GM19240 (cell line): ENCODE results near the gene PPM1H.
"Not testable (repeated sequence)": the region's sequence is repeated elsewhere in the genome, so short reads cannot be mapped to it uniquely, and the experiment has no call there.

Experiments
- DNase-seq: peaks from one replicate; pipeline ENCODE4 v3.0.0; 2011; ENCODE audit warnings: low spot score; ENCODE audit not compliant: insufficient read length

The PPM1H gene

DNA sequence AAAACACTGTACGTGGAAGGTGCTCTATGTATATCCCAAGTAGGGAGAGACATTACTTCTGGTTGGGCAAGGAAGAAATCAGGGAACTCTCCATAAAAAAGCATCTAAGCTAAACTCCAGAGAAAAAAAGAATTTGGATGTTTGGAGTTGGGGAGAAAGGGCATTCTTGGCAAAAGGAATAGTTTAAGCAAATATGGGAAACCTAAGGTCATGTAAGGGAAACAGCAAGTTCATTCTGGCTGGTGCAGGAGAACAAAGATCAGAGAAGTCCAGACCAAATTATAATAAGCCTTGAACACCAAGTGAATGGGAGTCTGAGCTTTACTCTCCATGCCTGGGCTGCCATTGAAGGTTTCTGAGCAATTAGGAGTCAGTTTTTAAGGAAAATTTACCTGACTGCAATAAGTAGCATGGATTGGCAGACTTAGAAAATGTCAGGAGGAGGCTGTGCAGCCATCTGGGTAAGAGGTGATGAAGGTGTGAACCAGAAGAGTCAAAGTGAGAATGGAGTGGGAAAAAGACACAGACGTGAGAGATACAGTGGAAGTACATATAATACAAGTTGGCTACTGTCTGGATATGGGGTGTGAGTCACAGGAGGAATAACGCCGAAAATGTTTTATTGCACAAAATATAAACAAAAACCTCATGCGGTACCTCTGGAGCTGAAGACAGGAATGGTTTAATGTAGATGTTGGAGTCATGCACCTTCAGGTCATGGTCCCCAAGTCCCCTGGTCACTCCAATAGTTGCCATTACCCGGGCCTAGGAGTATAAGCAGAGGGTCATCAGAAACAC, 245.7 kb downstream of the PPM1H start:
- DNase-seq: no peak

DNA sequence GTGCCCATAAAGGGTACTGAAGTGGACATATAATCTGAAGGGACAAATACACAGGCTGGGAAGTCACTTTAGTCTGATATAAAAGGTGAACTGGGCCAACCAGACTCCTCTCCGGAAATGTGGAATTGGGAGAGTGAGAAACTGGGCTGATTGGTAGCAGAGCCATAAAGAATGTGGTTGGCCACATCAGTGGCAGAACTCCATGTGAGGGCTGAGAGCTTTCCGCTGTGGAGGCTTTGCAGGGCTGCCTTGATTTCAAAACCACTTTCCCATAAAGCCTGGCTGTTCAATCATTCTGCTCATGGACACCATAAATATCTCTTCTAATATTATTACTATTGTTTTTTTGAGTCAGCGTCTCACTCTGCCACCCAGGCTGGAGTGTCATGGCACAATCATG, 248.0 kb downstream of the PPM1H start:
- no peak for DNase-seq

DNA sequence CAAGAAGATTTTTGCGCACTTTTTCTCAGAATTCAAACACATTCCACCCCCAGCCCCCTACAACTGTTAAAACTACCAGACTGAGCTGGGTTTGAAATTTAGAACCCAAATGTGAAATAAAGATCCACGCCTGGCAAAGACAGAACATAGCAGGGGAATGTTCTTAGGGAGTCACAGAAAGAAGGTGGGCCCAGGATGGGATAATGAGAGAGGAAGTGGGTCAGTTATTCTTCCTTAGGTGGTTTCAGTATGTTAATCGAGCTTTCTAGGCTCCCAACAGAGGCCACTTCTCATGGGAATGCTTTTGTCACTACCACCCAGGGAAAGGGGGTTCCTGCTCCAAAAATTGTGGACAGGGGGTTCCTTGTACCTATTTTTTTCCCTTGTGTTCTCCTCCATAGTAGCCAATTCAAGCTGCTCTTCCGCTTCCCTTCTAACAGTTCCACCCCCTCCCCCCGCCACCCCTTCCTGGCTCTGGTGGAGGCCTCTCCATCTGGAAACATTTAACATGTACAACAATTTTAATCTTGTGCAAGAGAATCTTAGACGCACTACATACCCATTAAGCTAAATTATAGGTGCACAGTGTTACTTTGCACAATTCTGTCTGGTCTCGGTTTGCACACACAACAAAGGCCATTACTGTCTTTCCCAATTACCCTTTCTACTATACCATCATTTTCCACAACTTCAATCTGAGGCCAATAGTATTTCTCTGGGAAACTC, 250.2 kb downstream of the PPM1H start:
- no peak for DNase-seq

DNA sequence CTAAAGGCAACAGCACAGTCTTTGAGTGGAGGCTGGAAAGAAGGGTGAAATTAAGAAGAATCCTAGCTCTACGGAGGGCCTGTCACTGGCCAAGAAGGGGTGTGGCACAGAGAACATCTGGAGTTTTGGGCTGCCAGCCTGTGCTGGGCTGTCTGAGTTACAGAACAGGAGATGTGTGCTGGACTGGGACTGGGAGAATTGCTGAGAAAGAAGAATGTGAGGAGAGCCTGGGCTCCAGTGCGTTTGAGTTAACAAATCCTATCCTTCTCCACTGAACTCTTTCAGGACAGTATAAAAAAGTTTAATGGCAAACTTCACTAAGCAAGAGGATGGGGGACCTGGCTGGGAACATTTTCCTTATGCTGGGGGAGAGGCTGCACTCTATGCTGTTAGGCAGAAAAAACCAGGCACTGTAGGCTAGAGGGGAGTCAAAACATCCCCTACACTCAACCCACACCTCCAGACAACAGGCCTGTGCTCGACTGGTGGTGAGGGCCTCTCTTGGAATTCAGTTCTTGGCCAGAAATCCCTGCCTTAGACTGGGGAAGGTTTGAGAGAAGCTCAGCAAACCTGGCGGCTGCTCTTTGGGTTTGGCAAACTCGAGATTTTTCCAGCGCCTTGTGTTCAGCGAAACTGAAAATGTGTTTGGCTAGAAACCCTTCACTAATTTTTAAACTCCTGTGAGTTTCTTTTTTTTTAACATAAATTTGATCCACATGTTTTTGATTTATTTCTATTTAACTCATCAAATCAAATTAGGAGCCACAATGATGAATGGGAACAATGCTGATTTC, 251.0 kb downstream of the PPM1H start:
- no peak for DNase-seq

DNA sequence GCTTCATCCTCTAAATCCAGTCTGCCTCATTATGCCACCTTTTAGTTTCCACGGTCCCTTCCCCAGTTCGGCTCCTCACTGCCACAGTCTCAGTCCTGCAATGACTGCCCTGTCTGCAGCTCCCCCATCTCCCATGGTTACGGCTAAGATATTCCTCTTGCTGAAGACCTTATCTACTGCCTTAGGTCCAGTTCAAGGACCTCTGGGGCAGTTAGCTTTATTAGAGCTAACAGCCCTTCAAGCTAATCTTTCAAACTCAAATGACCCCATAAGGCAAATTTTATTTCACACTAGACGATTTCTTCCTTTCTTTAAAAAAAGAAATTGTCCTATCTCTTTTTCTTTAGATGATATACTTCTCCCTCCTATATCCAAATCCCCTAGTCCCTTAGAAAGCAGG, 253.6 kb downstream of the PPM1H start:
- no peak for DNase-seq

DNA sequence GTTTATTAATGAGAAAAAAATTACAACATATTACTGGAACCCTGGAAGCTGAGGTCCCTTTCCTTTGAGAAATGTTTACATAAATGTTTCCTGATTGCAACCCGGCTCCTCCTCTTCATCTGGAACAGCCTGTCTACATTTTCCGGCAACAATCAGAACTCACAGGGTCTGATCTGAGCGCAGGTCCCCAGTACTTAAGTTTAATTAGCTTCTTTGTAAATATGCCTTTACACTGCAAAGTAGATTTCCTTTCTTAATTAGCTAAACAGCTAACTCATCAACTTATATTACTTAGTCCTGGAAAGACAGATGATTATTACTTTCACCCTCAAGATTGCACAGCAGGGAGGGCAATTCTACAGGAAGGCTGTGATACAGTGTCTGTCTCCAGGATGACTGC, 255.3 kb downstream of the PPM1H start:
- no peak for DNase-seq

DNA sequence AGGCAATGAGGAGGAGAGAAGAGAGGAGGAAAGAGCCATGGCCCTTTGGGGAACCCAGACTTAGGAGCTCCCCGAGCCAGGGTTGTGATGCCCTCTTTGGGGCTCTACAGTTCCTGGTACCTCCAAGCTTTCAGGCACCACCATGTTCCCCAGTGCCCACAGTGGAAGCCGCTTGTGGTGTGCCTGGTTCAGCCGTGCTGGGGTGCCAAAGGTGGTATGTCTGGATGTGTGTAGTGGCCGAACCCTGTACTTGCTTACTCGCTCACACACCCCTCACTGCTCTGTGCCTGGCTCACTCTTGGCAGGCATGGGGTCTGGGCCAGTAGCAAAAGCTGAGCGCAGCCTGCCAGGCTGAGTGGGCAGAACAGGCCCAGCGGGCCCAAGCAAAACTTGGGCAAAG, 257.6 kb downstream of the PPM1H start:
- no peak for DNase-seq

DNA sequence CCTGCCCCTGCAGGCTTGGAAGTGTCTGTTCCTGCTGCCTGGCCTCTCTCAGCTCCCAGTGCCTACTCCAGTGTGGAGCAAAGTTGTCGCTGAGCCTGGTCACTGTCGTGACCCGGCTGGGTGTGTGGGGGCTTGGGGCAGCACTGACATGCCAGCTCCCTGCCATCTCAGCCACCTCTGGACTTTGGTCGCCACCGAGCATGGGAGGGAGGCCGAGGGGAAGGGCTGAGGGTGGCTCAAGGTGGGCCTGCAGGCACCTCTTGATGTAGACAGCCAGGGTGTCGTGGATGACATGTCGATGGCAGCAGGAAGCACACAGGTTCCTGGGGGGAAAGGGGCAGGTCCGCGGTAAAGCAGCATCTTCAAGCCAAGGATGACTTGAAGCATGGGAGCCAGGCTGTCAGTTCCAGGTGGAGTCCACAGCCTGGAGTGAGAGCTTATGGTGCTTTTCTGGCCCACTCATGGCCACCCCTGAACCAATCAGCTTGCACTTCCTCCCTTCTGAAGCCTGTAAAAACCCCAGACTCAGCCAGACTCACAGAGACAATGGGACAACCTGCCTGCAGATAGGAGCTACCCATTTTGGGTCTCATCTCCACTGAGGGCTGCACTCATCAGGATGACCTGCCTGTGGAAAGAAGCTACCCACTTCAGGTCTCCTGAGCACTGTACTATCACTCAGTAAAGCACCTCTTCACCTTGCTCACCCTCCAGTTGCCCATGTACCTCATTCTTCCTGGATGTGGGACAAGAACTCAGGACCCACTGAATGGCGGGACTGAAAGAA, 258.2 kb downstream of the PPM1H start:
- no peak for DNase-seq

DNA sequence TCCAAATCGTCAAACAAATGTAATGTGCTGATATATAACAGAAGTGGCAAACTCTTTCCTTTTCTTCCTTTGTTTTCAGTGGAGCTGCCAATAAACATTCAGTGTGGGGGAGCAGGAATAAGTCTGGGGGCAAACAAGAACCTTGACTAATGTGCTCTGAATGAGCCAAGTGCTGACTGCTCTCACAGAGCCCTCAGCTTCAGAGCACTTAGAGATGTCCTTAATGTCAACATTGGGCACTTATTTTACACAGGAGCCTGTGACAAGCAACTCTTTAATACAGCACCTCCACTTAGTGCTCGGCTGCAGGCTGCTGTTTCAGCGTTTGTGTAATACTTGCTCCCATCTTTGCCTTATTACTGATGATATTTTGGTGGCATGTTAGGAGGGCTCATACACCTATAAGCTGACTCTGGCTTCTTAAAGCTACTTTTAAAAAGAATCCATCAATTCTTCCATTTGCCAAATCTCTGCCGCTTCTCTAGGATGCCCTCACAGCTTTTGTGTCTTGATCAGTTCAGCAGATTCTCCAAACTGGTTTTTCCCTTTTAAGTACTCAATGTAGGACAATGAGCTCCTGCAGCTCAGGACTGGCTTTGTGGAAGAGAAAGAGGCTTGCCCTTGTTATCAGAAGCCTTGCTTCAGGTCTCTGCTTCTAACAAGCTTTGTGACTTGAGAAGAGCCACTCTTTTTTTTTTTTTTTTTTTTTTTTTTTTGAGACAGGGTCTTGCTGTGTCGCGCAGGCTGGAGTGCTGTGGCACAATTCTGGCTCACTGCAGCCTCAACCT, 261.7 kb downstream of the PPM1H start:
- DNase-seq: no peak

DNA sequence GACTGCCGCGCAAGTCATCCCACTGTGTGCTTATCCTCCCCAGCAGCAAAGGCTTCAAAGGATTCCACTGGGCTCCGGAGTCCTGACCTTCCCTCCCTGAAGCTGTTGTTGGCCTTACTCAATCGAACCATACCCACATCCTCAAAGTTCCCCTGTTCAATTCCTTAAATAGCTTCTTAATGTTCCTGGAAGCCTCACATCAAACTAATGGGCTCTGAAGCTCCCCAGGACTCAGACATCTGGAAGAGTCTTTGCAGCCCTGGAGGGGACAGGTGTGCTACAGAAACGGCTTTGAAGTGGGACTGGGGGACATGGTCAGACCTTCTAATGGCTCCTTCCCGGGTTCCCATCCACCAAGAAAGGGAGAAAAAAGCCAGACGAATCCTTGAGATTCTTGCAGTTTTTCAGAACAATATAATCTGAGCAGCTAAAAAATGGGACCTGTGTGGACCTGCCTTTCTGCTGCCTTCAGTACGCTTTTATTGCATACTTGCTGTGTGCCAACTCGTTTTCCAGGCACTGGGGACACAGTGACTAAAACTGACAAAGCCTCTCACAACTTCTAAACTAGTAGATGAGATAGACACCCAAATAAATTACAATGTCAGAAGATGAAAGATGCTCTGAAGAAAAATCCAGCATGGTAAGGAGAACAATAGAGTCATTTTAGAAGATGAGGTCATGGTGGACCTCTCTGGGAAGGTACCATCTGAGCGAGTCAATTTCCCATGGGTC, 263.8 kb downstream of the PPM1H start:
- no peak for DNase-seq

DNA sequence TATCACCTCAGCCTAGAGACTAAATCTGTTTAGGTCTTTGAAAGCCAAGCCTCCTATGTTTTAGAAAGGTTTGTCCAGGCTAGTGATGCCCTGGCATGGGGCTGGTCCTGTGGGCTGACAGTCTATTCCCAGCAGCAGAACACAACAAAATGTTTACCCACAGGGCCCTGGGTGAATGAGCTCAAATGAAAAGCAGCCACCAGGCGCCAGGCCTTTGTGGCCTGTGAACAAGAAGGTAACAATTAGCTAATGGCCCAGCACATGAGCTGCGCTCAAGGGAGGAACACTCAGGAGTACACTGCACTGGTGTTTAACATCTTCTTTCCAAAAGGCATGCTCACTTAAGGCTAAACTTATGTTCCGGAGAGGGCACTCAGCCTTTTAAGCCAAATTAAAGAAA, 266.2 kb downstream of the PPM1H start:
- DNase-seq: no peak

DNA sequence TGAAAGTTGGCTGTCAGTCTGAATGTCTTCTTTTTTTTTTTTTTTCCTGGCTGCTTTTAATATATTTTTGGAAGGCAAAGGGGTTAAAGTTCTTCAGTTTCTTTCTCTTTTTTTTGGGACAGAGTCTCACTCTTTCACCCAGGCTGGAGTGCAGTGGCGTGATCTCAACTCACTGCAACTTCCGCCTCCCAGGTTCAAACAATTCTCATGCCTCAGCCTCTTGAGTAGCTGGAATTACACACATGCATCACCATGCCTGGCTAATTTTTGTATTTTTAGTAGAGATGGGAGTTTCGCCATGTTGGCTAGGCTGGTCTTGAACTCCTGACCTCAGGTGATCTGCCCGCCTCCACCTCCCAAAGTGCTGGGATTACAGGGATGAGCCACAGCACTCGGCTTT, 270.0 kb downstream of the PPM1H start:
- DNase-seq: not testable (repeated sequence)

DNA sequence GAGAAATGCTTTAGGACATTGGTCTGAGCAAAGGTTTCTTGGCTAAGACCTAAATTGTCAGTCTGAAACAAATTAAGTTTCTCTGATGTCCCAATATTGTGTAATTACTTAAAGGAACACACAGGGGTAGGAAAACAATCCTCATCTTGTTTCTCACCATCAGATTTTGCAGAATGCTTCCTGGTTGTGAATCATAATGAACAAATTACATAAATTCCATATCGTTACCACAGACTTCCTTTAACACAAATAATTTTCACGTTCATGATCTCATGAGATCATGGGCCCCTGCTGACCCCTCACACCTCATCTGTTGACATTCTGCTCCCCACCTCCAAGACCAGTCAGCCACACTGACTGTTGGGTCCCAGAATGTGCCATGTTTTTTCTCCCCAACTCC, 274.2 kb downstream of the PPM1H start:
- no peak for DNase-seq

DNA sequence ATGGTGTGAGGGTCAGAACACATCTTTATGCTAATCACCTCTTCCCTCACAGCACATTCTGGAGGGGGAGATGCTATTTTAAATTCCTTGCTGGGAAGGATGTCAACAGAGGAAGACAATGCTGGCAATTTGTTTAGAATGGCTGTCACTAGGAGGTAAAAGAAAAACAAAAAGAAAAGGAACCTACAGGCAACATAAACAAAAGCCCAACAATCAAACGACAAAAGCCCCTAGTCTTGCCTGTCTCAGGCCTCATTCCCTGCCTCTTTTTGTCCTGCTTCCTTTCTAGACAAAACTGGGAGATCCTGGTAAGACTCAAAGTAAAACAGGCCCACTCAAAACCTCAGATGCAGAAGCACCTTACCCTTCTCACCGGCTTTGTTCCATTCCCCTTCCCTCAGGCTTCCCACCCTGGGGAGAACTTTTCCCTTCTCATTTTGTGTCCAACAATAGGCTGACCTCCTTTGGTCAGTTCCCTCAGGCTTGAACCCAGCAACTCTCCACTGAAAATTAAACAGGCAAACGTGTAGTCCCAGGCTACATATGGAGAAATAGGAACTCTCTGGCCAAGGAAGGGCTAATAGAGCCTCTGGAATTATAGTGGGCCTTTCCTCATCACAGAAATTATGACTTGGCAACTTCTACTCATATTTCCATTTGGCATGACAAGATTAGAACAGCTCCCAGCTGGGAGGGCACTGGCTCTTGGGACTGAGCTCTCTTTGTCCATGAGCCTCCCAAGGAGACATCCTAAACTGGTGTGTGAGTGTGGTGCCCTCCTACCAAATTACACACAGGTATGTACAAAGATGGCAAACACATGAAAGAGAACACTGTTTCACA, 275.3 kb downstream of the PPM1H start:
- DNase-seq: no peak

DNA sequence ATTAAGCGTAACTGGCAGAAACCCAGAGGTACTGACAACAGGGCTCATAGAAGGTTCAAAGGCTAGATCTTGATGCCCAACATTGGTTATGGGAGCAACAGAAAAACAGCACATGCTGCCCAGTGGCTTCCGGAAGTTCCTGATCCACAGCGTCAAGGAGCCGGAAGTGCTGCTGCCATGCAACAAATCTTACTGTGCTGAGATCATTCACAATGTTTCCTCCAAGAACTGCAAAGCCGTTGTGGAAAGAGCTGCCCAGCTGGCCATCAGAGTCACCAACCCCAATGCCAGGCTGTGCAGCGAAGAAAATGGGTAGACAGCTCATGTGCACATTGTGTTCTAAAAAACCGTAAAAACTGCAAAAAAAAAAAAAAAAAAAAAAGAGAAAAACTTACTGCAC, 276.0 kb downstream of the PPM1H start:
- DNase-seq: no peak

DNA sequence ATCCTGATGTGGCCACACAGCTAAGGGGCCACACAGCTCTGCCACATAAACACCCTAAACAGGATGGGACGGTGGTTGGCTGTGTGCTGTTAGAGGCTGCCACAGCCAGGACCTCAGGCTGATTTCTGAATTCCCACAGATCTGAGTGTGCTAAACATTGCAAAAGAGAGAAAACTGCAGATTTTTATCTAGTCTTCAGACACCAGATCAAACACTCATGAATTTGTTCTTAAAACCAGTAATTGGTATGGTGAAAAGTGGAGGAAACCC, 277.7 kb downstream of the PPM1H start:
- DNase-seq: no peak

DNA sequence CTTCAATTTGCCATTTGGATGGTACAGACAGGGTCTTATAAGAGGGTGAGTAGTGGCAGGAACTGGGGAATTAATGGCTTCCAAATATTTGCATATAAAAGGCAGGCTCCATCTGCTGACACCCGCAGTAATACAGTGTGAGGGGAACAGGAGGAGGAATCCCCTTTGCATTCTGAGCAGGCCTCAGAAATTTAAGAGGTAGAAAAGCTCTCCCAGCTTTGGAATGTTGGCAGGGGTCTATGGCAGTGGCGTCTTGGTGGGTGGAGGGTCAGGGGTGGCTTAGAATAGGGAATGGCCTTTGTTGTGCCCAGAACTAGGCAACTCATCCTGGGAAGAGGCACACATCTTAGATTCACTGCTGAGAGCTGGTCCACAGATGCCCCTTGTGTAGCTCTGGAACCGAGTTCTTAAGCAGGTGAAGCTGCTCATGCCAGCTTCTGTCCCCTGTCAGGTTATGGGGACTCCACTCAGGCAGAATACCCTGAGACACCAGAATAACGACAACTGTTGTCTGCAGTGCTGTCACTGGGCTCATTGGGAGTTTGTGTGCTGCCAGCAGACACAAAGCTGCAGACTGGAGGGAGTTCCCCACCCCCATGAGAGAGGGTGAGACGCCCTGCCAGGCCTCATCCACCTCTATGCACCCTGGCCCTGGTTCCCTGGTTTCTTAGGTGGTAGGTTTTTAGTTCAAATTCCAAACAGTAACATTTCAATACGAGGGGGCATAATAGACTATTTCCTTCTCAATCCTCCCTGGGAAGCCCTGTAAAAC, 278.2 kb downstream of the PPM1H start:
- DNase-seq: no peak

DNA sequence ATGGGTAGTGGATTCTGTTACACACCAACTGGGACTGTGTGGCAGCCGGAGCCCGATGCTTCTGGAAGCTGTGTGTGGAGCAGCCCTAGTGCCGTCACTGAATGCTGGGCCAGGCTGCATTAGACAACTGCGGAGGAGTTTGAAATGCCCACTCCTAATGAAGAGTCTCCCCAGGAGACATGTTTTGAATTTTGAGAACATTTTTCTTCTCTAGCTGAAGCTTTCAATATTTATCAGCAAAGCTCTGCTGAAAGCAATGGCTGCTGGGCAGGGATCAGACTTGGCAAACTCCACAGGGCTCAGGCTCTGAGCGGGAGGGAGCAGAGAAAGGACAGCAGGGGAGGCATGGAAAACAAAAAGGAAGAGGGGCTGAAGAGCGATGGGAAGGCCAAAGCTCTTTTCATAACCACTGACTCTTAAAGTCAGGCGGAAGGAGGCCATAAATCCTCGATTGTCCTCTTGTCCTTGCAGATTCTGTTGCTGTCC, 279.2 kb downstream of the PPM1H start:
- DNase-seq: no peak
